NCI-H510A treated with DMSO at 0.1 percent for 48 hours (cell line): ENCODE data around the gene CUL3.

ENCODE experiments used
- DNase-seq: peaks from one replicate; lab custom pipeline; 2025; lab: John Stamatoyannopoulos, UW

Gene CUL3

GRCh38 chr2:224469374-224469964 is 115.7 kb downstream of the CUL3 start:
- DNase-seq, result no peak

- DNase-seq, result no peak
These were observed 118.8 kb downstream of the CUL3 start for GRCh38 chr2:224466304-224466895.

GRCh38 chr2:224461391-224461790 is 123.8 kb downstream of the CUL3 start:
- no peak for DNase-seq

- no peak for DNase-seq
These were observed 127.6 kb downstream of the CUL3 start for GRCh38 chr2:224457408-224458096.

- DNase-seq, result no peak
These were observed 131.3 kb downstream of the CUL3 start for GRCh38 chr2:224453892-224454291.

- no peak for DNase-seq
These were observed 135.7 kb downstream of the CUL3 start for GRCh38 chr2:224449212-224450147.

- DNase-seq, result no peak
These were observed 136.9 kb downstream of the CUL3 start for GRCh38 chr2:224448236-224448635.

- DNase-seq, result no peak
These were observed 140.4 kb downstream of the CUL3 start for GRCh38 chr2:224444783-224445182.

GRCh38 chr2:224444021-224444420 is 141.1 kb downstream of the CUL3 start:
- DNase-seq, result no peak

- DNase-seq, result peak; percentile 8
These were observed 142.8 kb downstream of the CUL3 start for GRCh38 chr2:224442071-224442967.

- DNase-seq, result no peak
These were observed 144.2 kb downstream of the CUL3 start for GRCh38 chr2:224440988-224441387.

GRCh38 chr2:224438726-224439125 is 146.4 kb downstream of the CUL3 start:
- no peak for DNase-seq

- DNase-seq, result no peak
These were observed 148.5 kb downstream of the CUL3 start for GRCh38 chr2:224436634-224437033.

- DNase-seq, result no peak
These were observed 150.5 kb downstream of the CUL3 start for GRCh38 chr2:224434618-224435017.

- no peak for DNase-seq
These were observed 151.7 kb downstream of the CUL3 start for GRCh38 chr2:224433442-224433841.

GRCh38 chr2:224432003-224432579 is 153.1 kb downstream of the CUL3 start:
- DNase-seq, result no peak

GRCh38 chr2:224429441-224429810 is 155.7 kb downstream of the CUL3 start:
- DNase-seq, result no peak

GRCh38 chr2:224428787-224429440 is 156.2 kb downstream of the CUL3 start:
- DNase-seq, result no peak

- no peak for DNase-seq
These were observed 157.7 kb downstream of the CUL3 start for GRCh38 chr2:224427471-224427870.

- DNase-seq, result no peak
These were observed 158.5 kb downstream of the CUL3 start for GRCh38 chr2:224426656-224427055.

- DNase-seq, result no peak
These were observed 164.1 kb downstream of the CUL3 start for GRCh38 chr2:224421065-224421464.
